NCI-H526 treated with DMSO at 0.1 percent for 48 hours (cell line): Measurements from ENCODE around the gene ETFB.
A peak's percentile ranks its signal among the peaks of the same experiment; 100 is the strongest.

Experiments used
- DNase-seq: peaks from one replicate; lab custom pipeline; 2025; lab: John Stamatoyannopoulos, UW

The ETFB gene

DNA sequence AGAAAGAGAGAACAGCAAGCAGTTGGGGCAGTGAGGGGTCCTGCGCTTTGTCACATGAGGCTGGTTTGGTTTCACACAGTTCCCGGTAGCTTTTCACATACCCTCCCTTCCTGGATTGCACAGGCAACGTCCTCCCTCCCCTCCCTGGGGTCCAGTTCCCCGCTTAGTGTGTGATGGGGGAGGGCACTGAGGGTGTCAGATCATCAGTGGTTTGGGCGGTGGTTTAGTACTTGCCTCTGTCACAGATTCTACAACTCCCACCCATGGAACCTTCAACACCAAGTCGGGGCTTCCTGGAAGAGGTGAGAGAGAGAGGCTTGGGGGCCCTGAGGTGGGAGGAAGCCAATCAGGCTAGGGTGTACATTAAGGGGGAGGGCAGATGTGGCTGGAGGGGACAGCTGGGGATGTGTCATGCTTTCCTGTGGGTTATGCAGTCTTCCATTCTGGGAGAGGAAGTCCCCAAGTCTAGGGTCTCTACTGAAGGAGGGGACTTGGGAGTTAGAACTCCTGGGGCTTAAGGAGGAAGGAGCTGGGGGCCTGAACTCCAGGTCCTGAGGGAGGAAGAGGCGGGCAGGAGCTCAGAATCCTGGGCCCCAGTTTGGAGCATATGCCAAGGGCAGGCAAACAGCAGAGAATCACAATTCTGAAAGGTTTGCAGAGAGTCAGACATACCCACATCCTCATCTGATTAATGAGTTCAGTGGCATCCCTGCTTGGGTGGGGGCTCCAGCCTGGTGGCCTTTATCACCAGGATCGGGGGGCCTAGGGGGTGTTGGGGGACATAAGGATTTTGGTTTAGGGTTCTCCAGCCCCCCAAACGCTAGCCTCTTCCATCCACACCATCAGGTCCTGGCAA is 6.7 kb upstream of the ETFB start, which contains the start of gene NKG7:
TSS of gene NKG7 (minus strand) at position 6 of the 856 bp plus-strand sequence. CDS start 119 bp downstream, outside the sequence.
- no peak for DNase-seq

- no peak for DNase-seq
These were observed 5.9 kb upstream of the ETFB start for GRCh38 chr19:51372021-51372648.

- DNase-seq, result no peak
These were observed 5.0 kb upstream of the ETFB start for GRCh38 chr19:51371186-51371690.

DNA sequence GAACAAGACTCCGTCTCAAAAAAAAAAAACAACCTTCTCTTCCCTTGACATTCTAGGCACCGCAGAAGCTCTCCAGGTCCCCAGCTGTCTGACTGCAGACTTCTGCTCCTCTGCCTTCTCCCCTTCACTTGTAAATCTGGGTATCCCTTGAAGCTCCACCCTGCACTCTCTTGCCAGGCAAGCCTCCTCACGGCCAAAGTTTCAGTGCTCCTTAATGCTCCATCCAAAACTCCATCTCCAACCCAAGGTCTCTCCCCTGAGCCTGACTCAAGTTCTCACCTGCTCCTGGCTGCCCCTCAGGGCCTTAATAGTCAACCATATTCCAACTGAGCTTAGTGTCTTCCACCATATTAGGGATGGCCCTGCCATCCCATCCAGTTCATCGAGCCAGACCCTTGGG is 4.0 kb upstream of the ETFB start:
- no peak for DNase-seq

DNA sequence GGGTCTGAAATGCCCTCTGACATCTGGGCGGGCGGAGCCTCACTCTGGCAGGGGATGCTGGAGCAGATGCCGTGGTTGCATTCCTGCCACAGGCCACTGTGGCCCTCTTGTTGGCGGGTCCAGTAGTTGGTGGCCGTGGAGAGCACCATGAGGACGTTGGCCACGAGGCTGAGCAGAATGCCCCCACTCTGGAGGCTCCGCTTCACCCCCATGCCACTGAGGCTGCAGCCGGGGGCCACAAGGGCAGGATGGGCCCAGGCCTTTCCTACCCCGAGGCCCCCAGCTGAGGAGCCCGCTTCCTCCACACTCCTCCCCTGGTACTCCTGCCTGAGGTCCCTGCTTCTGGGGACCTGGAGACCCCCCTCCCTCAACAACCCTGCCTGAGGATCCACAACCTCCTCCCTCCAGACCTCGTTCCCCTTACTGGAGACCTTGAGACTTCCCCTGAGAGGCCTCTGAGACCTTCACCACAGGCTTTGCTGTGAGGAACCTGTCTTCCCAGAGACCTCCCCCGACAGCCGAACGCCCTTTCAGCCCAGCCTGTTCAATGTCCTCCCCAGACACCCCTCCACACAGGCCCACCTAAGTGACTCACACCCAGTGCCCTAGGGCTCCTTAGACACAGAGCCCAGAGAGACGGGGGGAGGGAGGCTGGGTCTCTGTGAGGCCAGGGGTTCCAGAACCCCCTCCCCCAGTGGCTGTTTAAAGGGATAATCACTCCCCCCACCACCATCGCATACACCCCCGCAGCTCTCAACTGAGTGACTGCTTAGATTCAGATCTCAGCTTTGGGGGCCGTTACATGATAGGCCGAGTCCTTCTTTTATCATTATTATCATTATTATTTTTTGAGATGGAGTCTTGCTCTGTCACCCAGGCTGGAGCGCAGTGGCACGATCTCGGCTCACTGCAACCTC is 2.4 kb upstream of the ETFB start, which contains the start of gene CLDND2:
TSS of gene CLDND2 (minus strand) at position 638 of the 917 bp plus-strand sequence. CDS start at position 212, 426 bp downstream.
- no peak for DNase-seq

DNA sequence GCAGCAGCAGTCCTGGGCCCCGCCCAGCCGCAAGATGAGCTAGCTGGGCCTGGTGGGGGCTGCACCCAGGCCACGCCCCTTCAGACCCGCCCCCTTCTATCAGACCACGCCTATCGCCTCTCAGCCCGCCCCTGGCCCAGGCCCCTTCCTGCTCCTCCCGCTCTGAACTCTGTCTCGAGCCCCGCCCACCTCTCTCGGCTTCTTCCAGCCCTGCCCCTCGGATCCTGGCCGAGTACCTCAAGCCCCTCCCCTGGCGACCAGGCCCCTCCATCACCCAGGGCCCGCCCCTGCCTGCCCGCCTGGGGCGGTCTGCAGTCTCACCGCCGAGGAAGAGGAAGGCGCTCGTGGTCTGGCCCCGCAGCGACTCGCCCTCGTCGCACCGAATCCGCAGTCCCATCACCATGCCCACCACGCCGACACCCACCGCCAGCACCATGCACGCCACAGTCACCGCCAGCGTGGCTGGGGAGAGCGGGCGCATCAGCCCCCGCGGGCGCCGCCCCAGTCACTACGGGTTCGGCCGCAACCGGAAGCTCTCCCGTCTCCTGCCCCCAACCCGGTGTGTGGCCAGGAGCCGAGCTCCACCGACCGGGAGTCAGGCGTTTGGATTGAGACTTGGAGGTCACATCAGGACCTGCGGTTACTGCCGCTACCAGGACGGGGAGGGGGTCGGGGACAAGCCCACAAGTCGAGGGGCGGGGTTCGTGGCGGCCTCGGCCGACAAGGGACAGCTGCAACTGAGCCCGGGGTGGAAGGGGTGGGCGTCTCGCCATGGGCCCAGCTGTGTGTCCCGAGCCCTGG is 1.6 kb upstream of the ETFB start:
- DNase-seq, result peak; percentile 97

DNA sequence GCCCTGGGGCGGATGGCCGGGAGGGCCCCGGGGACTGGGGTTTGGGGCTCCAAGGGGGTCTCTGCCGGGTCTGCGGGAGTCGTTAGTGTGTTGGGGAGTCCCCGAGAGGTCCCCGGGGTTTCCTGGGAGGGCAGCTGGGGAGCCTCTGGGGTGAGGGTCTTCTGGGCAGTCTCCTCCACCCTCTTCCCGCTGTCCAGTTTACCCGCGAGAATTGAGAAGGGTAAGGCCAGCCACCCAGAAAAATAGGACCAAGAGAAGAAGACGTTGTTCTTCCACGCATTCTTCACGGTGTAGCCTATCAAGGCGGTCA is 1.0 kb upstream of the ETFB start:
- DNase-seq, result no peak

DNA sequence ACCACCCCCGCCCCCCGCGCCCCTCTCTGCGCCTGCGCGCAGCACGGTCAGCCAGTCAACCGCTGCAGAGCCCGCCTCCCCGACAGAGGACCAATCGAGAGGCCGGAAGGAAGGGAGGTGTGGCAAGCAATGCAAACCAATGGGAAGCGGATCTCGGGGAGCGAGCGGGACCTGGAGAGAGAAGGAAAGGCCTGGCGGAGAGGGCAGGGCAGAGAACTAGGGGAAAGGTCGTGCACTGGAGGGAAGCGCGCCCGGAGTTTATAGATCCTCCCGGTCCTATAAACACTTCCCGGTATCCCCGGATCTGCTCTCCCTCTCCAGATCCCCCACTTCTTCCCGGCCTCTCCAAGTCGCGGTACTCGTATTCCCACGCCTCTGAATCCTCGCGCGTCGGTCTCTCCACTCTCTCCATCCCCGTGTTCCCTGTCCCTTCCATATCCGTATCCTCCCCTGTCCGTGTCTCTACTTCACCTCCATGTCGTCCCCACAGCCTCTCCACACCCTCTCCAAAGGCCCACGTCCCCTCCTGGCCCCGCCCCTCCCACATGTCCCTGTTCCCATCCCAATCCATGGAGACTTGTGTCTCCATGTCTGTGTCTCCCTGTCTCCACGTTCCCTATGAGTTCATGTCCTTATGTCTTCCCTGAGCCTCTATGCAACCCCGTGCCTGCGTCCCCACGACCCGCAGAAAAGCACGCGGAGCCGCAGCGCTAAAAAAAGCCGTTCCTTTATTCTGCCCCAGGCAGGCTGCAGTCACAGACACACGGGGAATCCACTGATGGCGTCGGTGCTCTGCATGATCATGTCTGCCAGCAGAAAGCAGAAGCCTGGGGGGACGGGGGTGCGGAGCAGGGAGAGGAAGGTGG is 434 bp upstream of the ETFB start:
- peak; percentile 98 for DNase-seq

GRCh38 chr19:51365211-51365964 is 800 bp downstream of the ETFB start:
- DNase-seq, result no peak

DNA sequence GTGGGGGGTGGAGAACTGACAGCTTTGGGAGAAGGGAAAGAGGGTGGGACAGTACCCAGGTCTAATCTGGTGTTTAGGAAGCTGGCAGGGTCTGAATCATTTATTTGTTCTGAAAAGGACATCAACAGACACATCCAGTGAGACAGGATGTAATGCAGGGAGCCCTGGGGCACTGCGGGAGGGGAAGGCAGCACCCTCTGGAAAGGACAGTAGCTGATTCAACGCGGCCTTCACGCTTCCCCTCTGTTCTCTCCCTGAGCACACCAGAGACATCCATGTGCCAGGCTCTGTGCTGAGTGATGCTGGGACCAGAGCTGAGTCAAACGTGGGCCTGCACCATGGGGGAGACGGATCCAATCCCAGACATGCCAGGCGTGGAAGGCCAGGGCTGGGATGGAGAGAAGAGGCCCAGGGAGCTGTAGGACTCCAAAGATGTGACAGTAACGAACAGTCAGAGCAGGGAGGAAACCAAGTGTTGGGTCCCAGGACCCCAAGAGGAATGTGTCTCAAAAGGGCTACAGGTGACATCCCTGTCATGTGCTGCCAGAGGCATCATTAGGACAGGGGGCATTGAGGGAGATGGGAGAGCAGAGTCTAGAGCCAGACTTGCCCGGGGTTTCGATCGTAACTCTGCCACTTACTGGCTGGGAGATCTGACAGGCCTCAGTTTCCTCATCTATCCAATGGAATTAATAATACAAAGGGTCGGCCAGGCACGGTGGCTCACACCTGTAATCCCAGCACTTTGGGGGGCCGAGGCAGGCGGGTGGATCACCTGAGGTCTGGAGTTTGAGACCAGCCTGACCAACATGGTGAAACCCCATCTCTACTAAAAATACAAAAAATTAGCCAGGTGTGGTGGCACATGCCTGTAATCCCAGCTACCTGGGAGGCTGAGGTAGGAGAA is 1.7 kb downstream of the ETFB start:
- DNase-seq, result no peak

- DNase-seq, result no peak
These were observed 4.9 kb downstream of the ETFB start for GRCh38 chr19:51361239-51361638.

- no peak for DNase-seq
These were observed 6.9 kb downstream of the ETFB start for GRCh38 chr19:51359294-51359693.

DNA sequence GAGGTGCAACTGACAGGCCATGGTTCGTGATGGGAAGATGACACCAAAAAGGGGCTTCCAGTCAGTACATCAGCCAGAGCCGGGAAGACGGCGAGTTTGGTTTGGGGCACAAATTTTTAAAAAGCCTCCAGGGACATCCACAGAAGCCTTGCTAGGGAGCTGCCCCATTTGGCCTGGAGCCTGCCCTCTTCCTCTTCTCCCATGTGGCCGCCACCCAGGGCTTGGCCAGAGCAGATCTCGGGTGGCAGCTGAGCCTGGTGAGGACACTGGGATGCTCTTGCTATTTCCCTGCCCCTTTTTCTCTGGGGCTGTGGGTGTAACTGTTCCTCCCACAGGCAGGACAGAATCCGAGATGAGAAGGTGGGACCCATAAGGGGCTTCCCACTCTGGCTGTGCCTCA is 8.2 kb downstream of the ETFB start:
- no peak for DNase-seq

GRCh38 chr19:51356159-51356801 is 9.9 kb downstream of the ETFB start:
- DNase-seq, result no peak

- no peak for DNase-seq
These were observed 11.4 kb downstream of the ETFB start for GRCh38 chr19:51354742-51355148.

DNA sequence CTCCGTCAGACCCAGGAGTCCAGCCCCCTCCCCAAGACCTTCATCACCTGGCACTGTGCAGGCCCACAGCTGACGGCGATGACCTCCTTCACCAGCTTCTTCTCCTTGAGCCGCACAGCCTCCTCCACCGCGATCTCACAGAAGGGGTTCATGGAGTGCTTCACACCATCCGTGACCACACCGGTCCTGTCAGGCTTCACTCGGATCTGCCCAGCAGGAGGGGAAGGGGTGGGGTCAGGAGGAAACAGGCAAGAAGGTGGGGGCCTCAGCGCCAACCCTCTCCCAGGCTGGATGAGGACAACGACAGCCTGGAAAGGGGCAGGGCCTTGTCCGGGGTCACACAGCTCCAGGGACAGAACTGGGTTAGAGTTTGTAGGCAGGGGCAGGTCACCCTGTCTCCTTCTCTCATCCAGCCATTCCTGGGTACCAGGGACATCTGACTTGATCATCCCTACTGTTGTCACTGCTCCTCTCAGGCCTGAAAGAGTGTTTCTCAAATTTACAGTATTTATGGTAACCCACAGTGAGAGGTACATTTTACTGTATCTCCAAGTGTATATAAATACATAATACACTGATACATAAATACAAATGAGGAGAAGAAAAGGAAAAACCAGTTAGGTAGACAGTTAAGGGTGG is 12.0 kb downstream of the ETFB start:
- no peak for DNase-seq

GRCh38 chr19:51352783-51353360 is 13.3 kb downstream of the ETFB start:
- no peak for DNase-seq
